AG10803 (cell line): ENCODE measurements around the gene IL26.

ENCODE experiments used
- DNase-seq: peaks from one replicate; pipeline ENCODE4 v3.0.0; 2010; ENCODE audit warnings: low read depth
- H3K4me3 ChIP-seq: 2 replicates; pipeline ENCODE4 v1.5.1; 2011; ENCODE audit warnings: mild to moderate bottlenecking, low read length, control low read depth
- CTCF ChIP-seq: conservative IDR thresholded peaks from 2 replicates; pipeline ENCODE4 v1.5.1; 2011; ENCODE audit warnings: mild to moderate bottlenecking, low read length, control low read depth, inconsistent platforms

IL26 gene

DNA sequence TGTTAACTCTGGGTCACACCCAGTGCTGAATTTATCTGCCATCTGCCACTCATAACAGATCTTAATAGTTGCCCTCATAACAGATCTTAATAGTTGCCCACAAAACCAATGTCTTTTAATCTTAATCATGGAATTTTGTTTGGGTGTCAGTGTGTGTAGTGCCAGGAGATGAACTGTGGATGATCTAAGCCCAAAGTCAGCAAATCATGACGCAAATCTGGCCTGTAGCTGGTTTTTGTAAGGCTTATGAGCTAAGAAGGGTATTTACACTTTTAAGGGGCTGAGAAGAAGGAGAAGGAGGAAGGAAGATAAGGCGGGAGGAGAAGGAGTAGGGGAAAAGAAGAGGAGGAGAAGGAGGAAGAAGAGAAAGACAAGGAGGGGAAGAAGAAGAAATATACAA is 10.0 kb upstream of the IL26 start:
- DNase-seq: no peak
- no peak for TF ChIP-seq CTCF
- H3K4me3 ChIP-seq: no peak overlapping the region

DNA sequence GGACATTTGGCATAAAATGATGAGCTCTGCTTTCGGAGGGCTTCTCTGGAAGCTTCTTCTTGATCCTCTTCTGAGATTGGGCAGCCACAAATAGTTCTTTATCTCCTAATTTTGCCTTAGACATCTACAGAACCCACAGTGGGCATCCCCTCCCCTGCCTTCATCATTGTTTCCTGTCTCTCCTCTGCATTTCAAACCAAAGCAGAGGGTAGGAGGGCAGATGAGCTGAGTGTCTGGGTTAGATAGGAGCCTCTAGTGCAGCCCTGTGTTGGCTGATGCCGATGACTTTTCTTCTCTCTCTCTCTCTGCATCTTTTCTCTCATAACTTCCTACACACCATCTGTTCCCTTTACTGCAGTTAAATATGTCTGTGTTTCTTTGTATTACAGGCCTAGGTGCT is 8.5 kb upstream of the IL26 start:
- no peak overlapping the region for H3K4me3 ChIP-seq
- no peak for DNase-seq
- TF ChIP-seq CTCF: no peak

- H3K4me3 ChIP-seq: no peak overlapping the region
- no peak for TF ChIP-seq CTCF
- no peak for DNase-seq
Observed at GRCh38 chr12:68233498-68233897, 7.9 kb upstream of the IL26 start.

DNA sequence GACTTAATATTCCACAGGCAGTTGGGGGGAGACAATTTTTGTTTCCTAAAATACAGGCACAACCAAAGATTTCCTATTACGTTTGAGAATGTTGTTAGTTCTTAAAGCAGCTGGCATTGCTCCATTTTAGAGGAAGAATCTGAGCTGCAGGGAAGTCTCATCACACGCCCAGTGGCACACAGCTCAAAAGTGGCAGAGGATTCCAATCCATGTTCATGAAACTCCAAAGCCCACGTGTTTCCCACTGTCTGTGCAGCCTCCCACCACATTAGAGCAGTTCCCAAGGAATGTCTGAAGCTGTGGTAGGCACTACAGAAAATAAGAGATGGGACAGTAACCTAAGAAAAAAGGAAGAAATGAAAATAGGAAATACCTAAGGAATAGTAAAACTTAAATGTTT is 6.1 kb upstream of the IL26 start:
- H3K4me3 ChIP-seq: no peak overlapping the region
- TF ChIP-seq CTCF: no peak
- no peak for DNase-seq

GRCh38 chr12:68231229-68231628 is 5.6 kb upstream of the IL26 start:
- no peak for TF ChIP-seq CTCF
- DNase-seq: no peak
- no peak overlapping the region for H3K4me3 ChIP-seq

GRCh38 chr12:68229956-68230355 is 4.3 kb upstream of the IL26 start:
- H3K4me3 ChIP-seq: no peak overlapping the region
- no peak for TF ChIP-seq CTCF
- no peak for DNase-seq

DNA sequence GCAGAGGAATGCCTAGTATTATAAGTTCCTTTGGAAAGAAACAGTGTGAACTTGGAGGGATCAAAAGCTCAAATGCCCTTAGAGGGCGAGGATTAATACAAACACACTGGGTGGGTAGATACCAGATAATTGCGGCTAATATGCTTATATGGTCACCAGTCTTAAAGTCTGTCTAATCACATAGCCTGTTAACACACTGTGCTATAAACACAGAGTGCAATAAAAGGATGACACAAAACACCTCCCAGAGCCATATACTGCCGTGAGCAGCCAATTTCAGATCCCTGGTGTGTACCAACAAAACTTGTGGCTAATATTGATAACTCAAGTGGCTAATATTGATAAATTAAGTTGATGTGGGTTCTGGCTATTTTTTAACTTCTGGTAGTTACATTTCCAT is 1.7 kb upstream of the IL26 start:
- no peak for TF ChIP-seq CTCF
- no peak overlapping the region for H3K4me3 ChIP-seq
- no peak for DNase-seq
